Karpas-422 (cell line): ENCODE results near the gene NCF2. TPM values are rescaled to one million over a fixed set of nuclear protein-coding genes. Genes with fewer than 3 reads are reported as not detected.

Source experiments
- DNase-seq: peaks from one replicate; pipeline ENCODE4 v3.0.0-alpha.2; 2015
- H2AFZ ChIP-seq: fragments of 200-600 bp; sonication (generic); 2 replicates; pipeline ENCODE4 v1.6.1; 2014; ENCODE audit warnings: antibody characterized with exemption, low read length, mixed read lengths
- H3K27ac ChIP-seq: fragments of 200-600 bp; sonication (generic); 2 replicates; pipeline ENCODE4 v1.5.1; 2014; ENCODE audit warnings: mild to moderate bottlenecking, low read length, moderate library complexity
- H3K27me3 ChIP-seq: fragments of 200-600 bp; sonication (generic); 2 replicates; pipeline ENCODE4 v1.6.1; 2014; ENCODE audit warnings: low read length, mixed read lengths
- H3K36me3 ChIP-seq: fragments of 200-600 bp; sonication (generic); 2 replicates; pipeline ENCODE4 v1.6.1; 2014; ENCODE audit warnings: low read length, mixed read lengths; ENCODE audit not compliant: insufficient read depth
- H3K4me1 ChIP-seq: fragments of 200-600 bp; sonication (generic); 2 replicates; pipeline ENCODE4 v1.6.1; 2014; ENCODE audit warnings: mild to moderate bottlenecking, low read length, mixed read lengths
- H3K4me2 ChIP-seq: fragments of 200-600 bp; sonication (generic); 2 replicates; pipeline ENCODE4 v1.6.1; 2014; ENCODE audit warnings: low read length, low read depth, mild to moderate bottlenecking; ENCODE audit not compliant: poor library complexity, severe bottlenecking
- H3K4me3 ChIP-seq: fragments of 200-600 bp; sonication (generic); 2 replicates; pipeline ENCODE4 v1.5.1; 2014; ENCODE audit warnings: mild to moderate bottlenecking, antibody characterized with exemption, low read length, mixed read lengths
- H3K79me2 ChIP-seq: fragments of 200-600 bp; sonication (generic); 2 replicates; pipeline ENCODE4 v1.6.1; 2014; ENCODE audit warnings: mild to moderate bottlenecking, low read length, mixed read lengths
- H3K9ac ChIP-seq: fragments of 200-600 bp; sonication (generic); 2 replicates; pipeline ENCODE4 v1.6.0; 2014; ENCODE audit warnings: low read length
- H3K9me2 ChIP-seq: fragments of 200-600 bp; sonication (generic), shearing (Covaris generic); replicated peaks from 2 replicates; pipeline ENCODE4 v1.6.0; 2014; ENCODE audit warnings: mild to moderate bottlenecking, low read length, moderate library complexity; ENCODE audit not compliant: insufficient read depth
- H3K9me3 ChIP-seq: fragments of 300-700, 200-600 bp; sonication (generic); 2 replicates; pipeline ENCODE4 v1.6.1; 2014; ENCODE audit warnings: low read length, mixed read lengths
- H4K20me1 ChIP-seq: fragments of 200-600 bp; sonication (generic); 2 replicates; pipeline ENCODE4 v1.6.1; 2014; ENCODE audit warnings: mild to moderate bottlenecking, antibody characterized with exemption, low read length, low read depth; ENCODE audit not compliant: insufficient read depth
- total RNA-seq: library from RNA; depleted of rRNA; stranded (reverse); fragments of >200 nt; shearing (Covaris generic); gene quantifications from 2 replicates; pipeline ENCODE4 v1.2.3, GENCODE V29; 2014; ENCODE audit warnings: low replicate concordance

NCF2 gene
- total RNA-seq, 1 experiment from 2014 or later = 7.0 TPM

- no peak overlapping the region for H3K4me2 ChIP-seq
- peaks cover 15% of the 10 kb centered on the region for H3K79me2 ChIP-seq
- no peak overlapping the region for H2AFZ ChIP-seq
- peaks cover 84% of the 10 kb centered on the region for H3K36me3 ChIP-seq
- H3K4me1 ChIP-seq = peaks cover 12% of the 10 kb centered on the region
- no peaks in the 10 kb centered on the region for H3K27me3 ChIP-seq
- no peak overlapping the region for H3K27ac ChIP-seq
- no peaks in the 10 kb centered on the region for H3K9me3 ChIP-seq
- H4K20me1 ChIP-seq = peaks cover 11% of the 10 kb centered on the region; the same call in 1 of the 2 replicates
- H3K9ac ChIP-seq = no peak overlapping the region
- no peak for DNase-seq
- H3K9me2 ChIP-seq = no peaks in the 10 kb centered on the region
- H3K4me3 ChIP-seq = no peak overlapping the region
Measured at GRCh38 chr1:183553331-183553730, 36.9 kb downstream of the NCF2 start.

GRCh38 chr1:183552891-183553290, 37.4 kb downstream of the NCF2 start:
- peaks cover 11% of the 10 kb centered on the region; the same call in 1 of the 2 replicates for H4K20me1 ChIP-seq
- no peak overlapping the region for H2AFZ ChIP-seq
- peaks cover 17% of the 10 kb centered on the region for H3K79me2 ChIP-seq
- H3K9me2 ChIP-seq = no peaks in the 10 kb centered on the region
- no peak overlapping the region for H3K27ac ChIP-seq
- no peaks in the 10 kb centered on the region for H3K27me3 ChIP-seq
- H3K4me1 ChIP-seq = peaks cover 17% of the 10 kb centered on the region
- no peak for DNase-seq
- no peak overlapping the region for H3K4me3 ChIP-seq
- no peaks in the 10 kb centered on the region for H3K9me3 ChIP-seq
- H3K36me3 ChIP-seq = peaks cover 87% of the 10 kb centered on the region
- H3K9ac ChIP-seq = no peak overlapping the region
- no peak overlapping the region for H3K4me2 ChIP-seq

DNA sequence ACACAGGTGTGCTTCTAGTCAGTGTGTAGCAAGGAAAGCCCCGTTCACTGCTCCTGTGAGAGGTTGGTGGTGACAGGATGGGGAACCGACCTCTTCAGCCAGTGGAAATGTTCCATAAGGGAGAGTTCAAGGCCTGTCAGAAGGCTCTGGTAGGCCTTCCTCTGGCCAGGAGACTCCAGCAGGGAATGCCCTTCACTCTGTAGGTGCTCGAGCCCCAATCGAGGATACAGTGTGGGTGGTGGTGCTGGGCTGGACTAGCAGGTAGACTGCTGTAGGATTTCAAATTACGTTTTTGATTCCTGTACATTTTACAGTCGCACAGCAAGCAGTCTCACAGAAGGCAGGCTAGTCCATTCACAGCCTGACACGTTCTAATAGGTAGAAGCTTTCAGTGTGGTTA, 37.8 kb downstream of the NCF2 start:
- peaks cover 90% of the 10 kb centered on the region for H3K36me3 ChIP-seq
- no peaks in the 10 kb centered on the region for H3K27me3 ChIP-seq
- H3K4me3 ChIP-seq = no peak overlapping the region
- DNase-seq = no peak
- H3K9me3 ChIP-seq = no peaks in the 10 kb centered on the region
- H3K4me1 ChIP-seq = peaks cover 21% of the 10 kb centered on the region
- peaks cover 11% of the 10 kb centered on the region; the same call in 1 of the 2 replicates for H4K20me1 ChIP-seq
- H3K9me2 ChIP-seq = no peaks in the 10 kb centered on the region
- peaks cover 22% of the 10 kb centered on the region for H3K79me2 ChIP-seq
- H3K9ac ChIP-seq = no peak overlapping the region
- H3K4me2 ChIP-seq = no peak overlapping the region
- H2AFZ ChIP-seq = no peak overlapping the region
- no peak overlapping the region for H3K27ac ChIP-seq

DNA sequence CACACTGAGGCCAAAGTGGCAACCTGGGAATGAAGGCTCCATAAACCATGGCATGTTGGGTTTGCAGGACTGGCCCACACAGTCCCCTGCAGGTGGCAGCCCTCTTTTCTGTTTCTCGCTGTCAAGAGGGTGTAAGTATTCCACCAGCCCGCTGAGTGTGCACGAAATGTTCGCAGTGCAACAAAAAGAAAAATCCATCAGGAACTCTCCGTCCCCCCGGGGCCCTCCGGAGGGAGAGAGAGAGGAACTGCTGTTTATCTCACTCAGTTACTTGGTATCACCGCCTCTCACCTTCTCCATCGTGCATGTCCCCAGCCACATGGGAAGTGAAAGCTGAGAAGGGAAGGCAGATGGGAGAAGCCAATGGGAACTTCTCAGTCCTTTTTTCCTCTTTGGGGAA, 38.3 kb downstream of the NCF2 start:
- H3K9me2 ChIP-seq = no peaks in the 10 kb centered on the region
- peaks cover 11% of the 10 kb centered on the region; the same call in 1 of the 2 replicates for H4K20me1 ChIP-seq
- H3K79me2 ChIP-seq = peaks cover 27% of the 10 kb centered on the region
- no peak overlapping the region for H3K4me2 ChIP-seq
- no peaks in the 10 kb centered on the region for H3K9me3 ChIP-seq
- no peak overlapping the region for H3K4me3 ChIP-seq
- no peaks in the 10 kb centered on the region for H3K27me3 ChIP-seq
- no peak overlapping the region for H2AFZ ChIP-seq
- H3K27ac ChIP-seq = no peak overlapping the region
- no peak for DNase-seq
- no peak overlapping the region for H3K9ac ChIP-seq
- H3K36me3 ChIP-seq = peaks cover 90% of the 10 kb centered on the region
- H3K4me1 ChIP-seq = peaks cover 26% of the 10 kb centered on the region

- Histone ChIP-seq H3K9ac (no peak overlapping the region), H3K9me2 (no peaks in the 10 kb centered on the region), H3K9me3 (no peaks in the 10 kb centered on the region), H3K4me2 (no peak overlapping the region), H3K27ac (no peak overlapping the region), H3K4me3 (no peak overlapping the region), H3K36me3 (peaks cover 92% of the 10 kb centered on the region), H3K4me1 (peaks cover 36% of the 10 kb centered on the region), H3K79me2 (peaks cover 36% of the 10 kb centered on the region), H2AFZ (no peak overlapping the region), H4K20me1 (peaks cover 16% of the 10 kb centered on the region), H3K27me3 (no peaks in the 10 kb centered on the region)
- no peak for DNase-seq
Measured at GRCh38 chr1:183550915-183551314, 39.3 kb downstream of the NCF2 start.

GRCh38 chr1:183548116-183548515, 42.1 kb downstream of the NCF2 start:
- peaks cover 59% of the 10 kb centered on the region for H3K79me2 ChIP-seq
- H3K36me3 ChIP-seq = peaks cover 85% of the 10 kb centered on the region
- H3K4me3 ChIP-seq = peak overlapping the region; percentile 29
- H3K9me2 ChIP-seq = no peaks in the 10 kb centered on the region
- no peaks in the 10 kb centered on the region for H3K27me3 ChIP-seq
- H2AFZ ChIP-seq = no peak overlapping the region
- peaks cover 59% of the 10 kb centered on the region for H3K4me1 ChIP-seq
- H3K27ac ChIP-seq = peak overlapping the region; percentile 84
- DNase-seq = peak; percentile 89
- peak overlapping the region; percentile 61 for H3K4me2 ChIP-seq
- H3K9me3 ChIP-seq = no peaks in the 10 kb centered on the region
- peaks cover 18% of the 10 kb centered on the region for H4K20me1 ChIP-seq
- no peak overlapping the region; the same call in 1 of the 2 replicates for H3K9ac ChIP-seq

DNA sequence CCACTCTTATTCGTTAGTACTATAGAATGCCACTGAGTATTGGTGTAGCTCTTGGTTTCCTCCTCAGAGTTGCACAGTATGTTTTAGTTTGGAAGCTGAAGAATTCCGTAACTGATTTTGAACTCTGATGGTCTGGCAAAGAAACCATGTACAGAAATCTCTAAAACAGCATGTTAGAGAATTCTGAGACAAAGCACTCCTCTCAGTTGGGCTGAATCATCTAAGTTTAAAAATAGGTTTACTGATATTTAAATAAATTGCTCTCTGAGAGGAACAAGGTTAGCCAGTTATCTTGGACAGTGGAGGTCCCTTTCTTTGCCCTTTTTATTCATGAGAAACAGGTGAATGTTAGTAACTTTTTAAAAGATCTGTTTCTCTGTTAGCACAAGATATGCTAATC, 43.8 kb downstream of the NCF2 start:
- Histone ChIP-seq H3K27me3 (no peaks in the 10 kb centered on the region), H3K9ac (peak overlapping the region; percentile 40), H3K27ac (peak overlapping the region; percentile 84), H3K9me3 (no peaks in the 10 kb centered on the region), H2AFZ (no peak overlapping the region), H3K4me2 (peak overlapping the region; percentile 61), H3K79me2 (peaks cover 72% of the 10 kb centered on the region), H3K4me1 (peaks cover 76% of the 10 kb centered on the region), H3K4me3 (peak overlapping the region; percentile 29), H3K9me2 (no peaks in the 10 kb centered on the region), H3K36me3 (peaks cover 82% of the 10 kb centered on the region), H4K20me1 (peaks cover 18% of the 10 kb centered on the region)
- peak; percentile 54 for DNase-seq

DNA sequence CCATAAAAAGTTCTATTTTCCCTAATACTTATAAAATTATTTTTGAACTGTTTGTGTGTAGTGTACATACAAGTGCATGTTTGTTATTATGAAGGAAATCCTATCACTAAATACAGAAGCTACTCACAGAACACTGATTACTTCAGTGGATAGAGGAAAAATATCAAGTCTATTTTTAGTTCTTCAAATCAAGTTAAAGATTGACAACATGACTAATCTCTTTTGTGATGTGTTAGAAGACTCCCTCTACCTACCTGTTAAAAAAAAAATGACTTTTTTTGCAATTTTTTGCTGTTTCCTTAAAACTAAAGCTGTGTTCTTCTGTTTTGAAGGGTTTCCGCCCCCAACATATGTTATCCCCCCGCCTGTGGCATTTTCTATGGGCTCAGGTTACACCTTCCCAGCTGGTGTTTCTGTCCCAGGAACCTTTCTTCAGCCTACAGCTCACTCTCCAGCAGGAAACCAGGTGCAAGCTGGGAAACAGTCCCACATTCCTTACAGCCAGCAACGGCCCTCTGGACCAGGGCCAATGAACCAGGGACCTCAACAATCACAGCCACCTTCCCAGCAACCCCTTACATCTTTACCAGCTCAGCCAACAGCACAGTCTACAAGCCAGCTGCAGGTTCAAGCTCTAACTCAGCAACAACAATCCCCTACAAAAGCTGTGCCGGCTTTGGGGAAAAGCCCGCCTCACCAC, 45.5 kb downstream of the NCF2 start:
- Histone ChIP-seq H4K20me1 (peaks cover 18% of the 10 kb centered on the region), H3K27me3 (no peaks in the 10 kb centered on the region), H3K4me2 (peak overlapping the region; percentile 61), H3K4me3 (no peak overlapping the region), H3K9me2 (no peaks in the 10 kb centered on the region), H3K4me1 (peaks cover 83% of the 10 kb centered on the region), H2AFZ (no peak overlapping the region), H3K79me2 (peaks cover 79% of the 10 kb centered on the region), H3K9ac (no peak overlapping the region), H3K9me3 (no peaks in the 10 kb centered on the region), H3K36me3 (peaks cover 81% of the 10 kb centered on the region), H3K27ac (peak overlapping the region; percentile 84)
- no peak for DNase-seq
